Stimulated activated CD8-positive, alpha-beta memory T cell treated with anti-CD3 and anti-CD28 coated beads, Interleukin-15, amount 100 ng/mL, for 48 hours (primary cell): ENCODE measurements around the gene PRAME.
"Not testable (repeated sequence)": the region's sequence is repeated elsewhere in the genome, so short reads cannot be mapped to it uniquely, and the experiment has no call there.

Source experiments
- DNase-seq, 2 donors: peaks; one replicate each; pipeline ENCODE4 v3.0.0-alpha.2; 2020; ENCODE audit warnings: low read depth in 2 of 2

Gene PRAME

GRCh38 chr22:22558972-22559603 lies at the start of gene PRAME:
PRAME (minus strand) TSS chr22:22559265; CDS start chr22:22556832, 2,433 bp downstream.
- DNase-seq = peak; percentile 72 to 76

- not testable (repeated sequence) for DNase-seq
Measured at GRCh38 chr22:22608022-22608421, 49.0 kb upstream of the PRAME start.

- DNase-seq = no peak
Measured at GRCh38 chr22:22605074-22605404, 46.0 kb upstream of the PRAME start.

- no peak for DNase-seq
Measured at GRCh38 chr22:22604326-22605073, 45.4 kb upstream of the PRAME start.

GRCh38 chr22:22603470-22603947 lies 44.4 kb upstream of the PRAME start:
- no peak for DNase-seq

- DNase-seq = no peak
Measured at GRCh38 chr22:22600531-22601261, 41.6 kb upstream of the PRAME start.

- no peak for DNase-seq
Measured at GRCh38 chr22:22599248-22599647, 40.2 kb upstream of the PRAME start.

- no peak for DNase-seq
Measured at GRCh38 chr22:22598144-22598543, 39.1 kb upstream of the PRAME start.

GRCh38 chr22:22595001-22595835 lies 36.2 kb upstream of the PRAME start:
- no peak for DNase-seq

GRCh38 chr22:22593964-22594656 lies 35.0 kb upstream of the PRAME start:
- peak; percentile 41 to 43 for DNase-seq

- DNase-seq = no peak
Measured at GRCh38 chr22:22593250-22593649, 34.2 kb upstream of the PRAME start.

GRCh38 chr22:22591348-22592299 lies 32.6 kb upstream of the PRAME start:
- no peak for DNase-seq

- no peak for DNase-seq
Measured at GRCh38 chr22:22590136-22590891, 31.2 kb upstream of the PRAME start.

GRCh38 chr22:22588485-22589164 lies 29.6 kb upstream of the PRAME start:
- no peak for DNase-seq

- no peak for DNase-seq
Measured at GRCh38 chr22:22587577-22588188, 28.6 kb upstream of the PRAME start.

- no peak for DNase-seq
Measured at GRCh38 chr22:22584722-22585121, 25.7 kb upstream of the PRAME start.

- DNase-seq = no peak
Measured at GRCh38 chr22:22583030-22583429, 24.0 kb upstream of the PRAME start.

- not testable (repeated sequence) for DNase-seq
Measured at GRCh38 chr22:22581524-22581923, 22.5 kb upstream of the PRAME start.
